Measurements from ENCODE around the gene FKBP8. TPM values are rescaled to one million over a fixed set of nuclear protein-coding genes. Genes with fewer than 3 reads are reported as not detected.

Gene FKBP8
- total RNA-seq, 1 experiment from 2014 or later = 261 TPM

GRCh38 chr19:18539372-18539771 lies 4.0 kb downstream of the FKBP8 start:
- no TSS peak for BruUV-seq (replicated peaks)
- Histone ChIP-seq H3K9me2 (ENCODE audit: insufficient read depth) (no peaks in the 10 kb centered on the region), H2AFZ (ENCODE audit: low read depth, low read length, poor library complexity, severe bottlenecking) (no peak overlapping the region), H4K20me1 (ENCODE audit: insufficient read depth) (no peaks in the 10 kb centered on the region), H3K36me3 (ENCODE audit: control insufficient read depth in 1 of 2, insufficient read depth in 2 of 2, low read length in 2 of 2) (peaks cover 20 to 21% of the 10 kb centered on the region in 2 experiments; a peak in 3 of 4 replicates), H3K9ac (ENCODE audit: low read length) (no peak overlapping the region), H3K4me1 (ENCODE audit: control insufficient read depth in 1 of 2, insufficient read depth in 2 of 2, low read length in 2 of 2) (peaks cover 7 to 16% of the 10 kb centered on the region in 2 experiments), H3K4me3 (replicated peaks in 1 of 2; ENCODE audit: low read depth in 1 of 2, low read length in 2 of 2) (no peak overlapping the region), H3K9me3 (ENCODE audit: control insufficient read depth in 1 of 2, insufficient read depth in 1 of 2, low read depth in 1 of 2, low read length in 2 of 2) (no peaks in the 10 kb centered on the region), H3K4me2 (ENCODE audit: low read length) (no peak overlapping the region), H3K79me2 (ENCODE audit: insufficient read depth, low read length) (peaks cover 17% of the 10 kb centered on the region), H3K27me3 (ENCODE audit: insufficient read depth, low read length) (no peaks in the 10 kb centered on the region), H3K27ac (ENCODE audit: low read depth, low read length) (no peak overlapping the region)
- CTCF ChIA-PET = no interaction called here
- RAD21 ChIA-PET (ENCODE audit: low non-redundant PET in 1 of 2, low total read pairs in 2 of 2, uncharacterized antibody in 2 of 2, unreplicated experiment in 2 of 2) = no interaction called here
- POLR2A ChIA-PET = no interaction called here
- DNase-seq (ENCODE audit: low read depth, low spot score) (no peak), ATAC-seq (no peak)
- intact Hi-C loops (cut with micrococcal nuclease) = no loop called here
- no peak for TF ChIP-seq SRF (IDR thresholded peaks at IDR 0.05; ENCODE audit: low read depth)
- no peak for TF ChIP-seq FOSL1 (IDR thresholded peaks at IDR 0.05; ENCODE audit: low read depth)
- TF ChIP-seq TCF7L2 (IDR thresholded peaks at IDR 0.05; ENCODE audit: borderline replicate concordance, extremely low read depth, insufficient read depth, insufficient read length) = no peak
- no peak for TF ChIP-seq CEBPB (IDR thresholded peaks at IDR 0.05; ENCODE audit: low read depth)
- TF ChIP-seq ZBTB33 (IDR thresholded peaks at IDR 0.05; ENCODE audit: extremely low read depth, insufficient replicate concordance, low read length) = no peak
- TF ChIP-seq MAX (IDR thresholded peaks at IDR 0.05) = no peak
- TF ChIP-seq SIN3A (IDR thresholded peaks at IDR 0.05; ENCODE audit: low read depth) = no peak
- TF ChIP-seq EGR1 (IDR thresholded peaks at IDR 0.05; ENCODE audit: low read depth) = no peak
- TF ChIP-seq ZNF274 (IDR thresholded peaks at IDR 0.05; ENCODE audit: low read depth, low read length) = no peak
- TF ChIP-seq CBX3 (IDR thresholded peaks at IDR 0.05; ENCODE audit: low read depth) = no peak
- no peak for TF ChIP-seq JUND (IDR thresholded peaks at IDR 0.05)
